MM.1S (cell line): Measurements from ENCODE around the gene LY86.

Source experiments
- DNase-seq: peaks from one replicate; pipeline ENCODE4 v3.0.0-alpha.2; 2015
- H2AFZ ChIP-seq: fragments of 300-600 bp; sonication (generic); 2 replicates; pipeline ENCODE4 v1.6.0; 2016; ENCODE audit warnings: antibody characterized with exemption, low read length
- H3F3A ChIP-seq: fragments of 300-600 bp; sonication (generic); 2 replicates; pipeline ENCODE4 v1.6.1; 2016; ENCODE audit warnings: mild to moderate bottlenecking, antibody characterized with exemption, low read length, moderate library complexity, mixed read lengths; ENCODE audit not compliant: insufficient read depth
- H3K27ac ChIP-seq: fragments of 300-600 bp; sonication (generic); 2 replicates; pipeline ENCODE4 v1.5.1; 2016; ENCODE audit warnings: mild to moderate bottlenecking, low read length
- H3K27me3 ChIP-seq: fragments of 300-600 bp; sonication (generic); replicated peaks from 2 replicates; pipeline ENCODE4 v1.6.0; 2016; ENCODE audit warnings: low read length; ENCODE audit not compliant: insufficient read depth
- H3K36me3 ChIP-seq: fragments of 300-600 bp; sonication (generic); replicated peaks from 2 replicates; pipeline ENCODE4 v1.6.1; 2016; ENCODE audit warnings: mild to moderate bottlenecking, low read length, mixed read lengths; ENCODE audit not compliant: insufficient read depth
- H3K4me1 ChIP-seq: fragments of 300-600 bp; sonication (generic); 2 replicates; pipeline ENCODE4 v1.6.1; 2016; ENCODE audit warnings: low read length, mixed read lengths
- H3K4me2 ChIP-seq: fragments of 300-600 bp; sonication (generic); 2 replicates; pipeline ENCODE4 v1.6.0; 2016; ENCODE audit warnings: low read depth, low read length
- H3K4me3 ChIP-seq: fragments of 300-600 bp; sonication (generic); 2 replicates; pipeline ENCODE4 v1.5.1; 2016; ENCODE audit warnings: low read length, mixed read lengths
- H3K79me2 ChIP-seq: fragments of 300-600 bp; sonication (generic); 2 replicates; pipeline ENCODE4 v1.6.1; 2016; ENCODE audit warnings: mixed run types, low read length, mixed read lengths
- H3K9ac ChIP-seq: fragments of 300-600 bp; sonication (generic); 2 replicates; pipeline ENCODE4 v1.6.1; 2016; ENCODE audit warnings: low read length, mixed read lengths
- H3K9me2 ChIP-seq: fragments of 300-600 bp; sonication (generic); replicated peaks from 2 replicates; pipeline ENCODE4 v1.6.1; 2016; ENCODE audit warnings: mild to moderate bottlenecking, low read length, mixed read lengths; ENCODE audit not compliant: insufficient read depth
- H3K9me3 ChIP-seq: fragments of 300-600 bp; sonication (generic); replicated peaks from 2 replicates; pipeline ENCODE4 v1.6.1; 2016; ENCODE audit warnings: mild to moderate bottlenecking, low read length, mixed read lengths; ENCODE audit not compliant: insufficient read depth
- H4K20me1 ChIP-seq: fragments of 300-600 bp; sonication (generic); 2 replicates; pipeline ENCODE4 v1.6.1; 2016; ENCODE audit warnings: mild to moderate bottlenecking, low read length, moderate library complexity, mixed read lengths; ENCODE audit not compliant: insufficient read depth
- EZH2 ChIP-seq: fragments of 300-600 bp; sonication (generic); optimal IDR thresholded peaks from 2 replicates; pipeline ENCODE3; 2017; ENCODE audit warnings: low read depth, mild to moderate bottlenecking, antibody characterized with exemption, low read length, mixed read lengths
- EZH2phosphoT487 ChIP-seq: fragments of 300-600 bp; sonication (generic); IDR thresholded peaks from 2 replicates; pipeline ENCODE4 v1.6.1; 2018; ENCODE audit warnings: antibody characterized with exemption, low read length
- TF ChIP-seq, protein P1 (sequence below): fragments of 300-600 bp; sonication (generic); IDR thresholded peaks from 2 replicates; pipeline ENCODE4 v1.5.1; 2016; ENCODE audit warnings: antibody characterized with exemption, low read length, mixed read lengths

LY86 gene

DNA sequence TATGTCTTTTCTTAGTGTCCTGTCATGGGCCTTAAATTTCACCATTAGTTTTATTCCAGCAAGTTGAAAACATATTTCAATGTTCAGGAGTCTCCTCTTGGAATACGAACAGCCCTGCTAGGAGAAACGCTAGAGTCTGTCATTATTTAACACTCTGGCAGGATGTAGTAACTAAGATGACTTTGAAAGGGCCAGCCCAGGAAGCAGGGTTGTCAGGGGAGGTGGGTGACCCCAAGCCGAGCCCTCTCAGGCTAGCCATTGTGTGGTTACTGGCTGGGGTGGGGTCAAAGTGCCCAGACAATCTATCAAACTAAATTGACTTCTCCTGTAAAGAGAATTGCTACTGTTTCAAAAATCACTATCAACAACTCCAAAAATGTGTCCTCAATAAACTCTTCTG, 67.8 kb downstream of the LY86 start:
- Histone ChIP-seq H3K36me3 (no peaks in the 10 kb centered on the region), H3K9me3 (no peaks in the 10 kb centered on the region), H3K4me1 (peaks cover 1% of the 10 kb centered on the region; the same call in 1 of the 2 replicates), H3K4me2 (no peak overlapping the region), H3K27me3 (no peaks in the 10 kb centered on the region), H3K9ac (no peak overlapping the region), H3K79me2 (no peaks in the 10 kb centered on the region), H3K27ac (no peak overlapping the region), H3K9me2 (no peaks in the 10 kb centered on the region), H3F3A (no peaks in the 10 kb centered on the region), H3K4me3 (no peak overlapping the region), H2AFZ (no peak overlapping the region), H4K20me1 (no peaks in the 10 kb centered on the region)
- TF ChIP-seq, protein P1, sequence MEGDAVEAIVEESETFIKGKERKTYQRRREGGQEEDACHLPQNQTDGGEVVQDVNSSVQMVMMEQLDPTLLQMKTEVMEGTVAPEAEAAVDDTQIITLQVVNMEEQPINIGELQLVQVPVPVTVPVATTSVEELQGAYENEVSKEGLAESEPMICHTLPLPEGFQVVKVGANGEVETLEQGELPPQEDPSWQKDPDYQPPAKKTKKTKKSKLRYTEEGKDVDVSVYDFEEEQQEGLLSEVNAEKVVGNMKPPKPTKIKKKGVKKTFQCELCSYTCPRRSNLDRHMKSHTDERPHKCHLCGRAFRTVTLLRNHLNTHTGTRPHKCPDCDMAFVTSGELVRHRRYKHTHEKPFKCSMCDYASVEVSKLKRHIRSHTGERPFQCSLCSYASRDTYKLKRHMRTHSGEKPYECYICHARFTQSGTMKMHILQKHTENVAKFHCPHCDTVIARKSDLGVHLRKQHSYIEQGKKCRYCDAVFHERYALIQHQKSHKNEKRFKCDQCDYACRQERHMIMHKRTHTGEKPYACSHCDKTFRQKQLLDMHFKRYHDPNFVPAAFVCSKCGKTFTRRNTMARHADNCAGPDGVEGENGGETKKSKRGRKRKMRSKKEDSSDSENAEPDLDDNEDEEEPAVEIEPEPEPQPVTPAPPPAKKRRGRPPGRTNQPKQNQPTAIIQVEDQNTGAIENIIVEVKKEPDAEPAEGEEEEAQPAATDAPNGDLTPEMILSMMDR, result no peak
- TF ChIP-seq EZH2phosphoT487, result no peak
- TF ChIP-seq EZH2, result no peak
- no peak for DNase-seq

DNA sequence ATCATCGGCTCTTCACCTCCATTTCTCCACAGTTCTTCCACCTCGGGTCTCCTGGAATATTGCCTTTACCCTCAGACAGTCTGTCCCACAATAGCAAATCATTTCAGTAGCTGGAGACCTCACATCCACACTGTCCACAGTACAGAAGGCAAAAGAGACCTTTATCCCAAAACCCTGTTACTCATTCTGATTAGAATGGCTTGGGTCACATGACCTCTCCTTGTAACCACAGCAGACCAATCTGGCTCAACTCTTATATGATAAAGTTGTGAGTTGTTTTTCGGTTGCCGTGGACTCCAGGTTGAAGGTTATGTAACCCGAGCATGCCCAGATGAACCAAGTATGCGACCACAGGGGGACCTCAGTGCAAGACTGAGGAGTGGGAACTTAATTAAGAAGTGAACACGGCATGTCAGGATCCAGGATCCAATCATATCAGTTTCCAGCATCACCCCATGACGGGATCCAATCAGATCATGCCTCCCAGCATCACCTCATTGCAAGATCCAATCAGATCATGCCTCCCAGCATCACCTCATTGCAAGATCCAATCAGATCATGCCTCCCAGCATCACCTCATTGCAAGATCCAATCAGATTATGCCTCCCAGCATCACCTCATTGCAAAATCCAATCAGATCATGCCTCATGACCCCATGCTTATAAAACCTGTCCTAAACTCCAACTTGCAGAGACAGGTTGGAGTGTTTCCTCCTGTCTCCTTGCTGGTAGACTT, 68.7 kb downstream of the LY86 start:
- Histone ChIP-seq H3K9ac (no peak overlapping the region), H3F3A (no peaks in the 10 kb centered on the region), H3K79me2 (no peaks in the 10 kb centered on the region), H3K4me3 (no peak overlapping the region), H3K4me1 (no peaks in the 10 kb centered on the region), H3K9me3 (no peaks in the 10 kb centered on the region), H2AFZ (no peak overlapping the region), H4K20me1 (no peaks in the 10 kb centered on the region), H3K9me2 (no peaks in the 10 kb centered on the region), H3K27me3 (no peaks in the 10 kb centered on the region), H3K4me2 (no peak overlapping the region), H3K27ac (no peak overlapping the region), H3K36me3 (no peaks in the 10 kb centered on the region)
- DNase-seq, result no peak
- TF ChIP-seq, protein P1, result no peak
- no peak for TF ChIP-seq EZH2phosphoT487
- no peak for TF ChIP-seq EZH2

DNA sequence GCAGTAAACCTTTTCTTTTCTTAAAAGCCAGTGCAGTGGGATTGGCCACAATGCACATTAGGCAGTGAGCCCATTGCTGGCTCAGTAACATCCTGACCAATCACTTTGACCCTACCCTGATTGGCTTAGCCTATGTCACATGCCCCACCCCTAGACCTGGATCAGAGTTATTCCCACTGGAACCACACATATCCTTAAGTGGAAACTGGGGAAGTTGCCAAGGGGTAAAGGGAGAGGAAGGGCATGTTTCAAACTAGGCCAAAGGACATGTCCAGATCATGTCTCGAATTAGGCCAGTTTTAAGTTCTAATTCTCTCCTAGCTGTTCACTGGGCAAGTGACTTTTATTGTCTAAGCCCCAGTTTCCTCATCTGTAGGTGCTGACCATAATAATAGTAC, 69.3 kb downstream of the LY86 start:
- no peak for DNase-seq
- Histone ChIP-seq H3K9ac (no peak overlapping the region), H4K20me1 (no peaks in the 10 kb centered on the region), H2AFZ (no peak overlapping the region), H3K36me3 (no peaks in the 10 kb centered on the region), H3K9me3 (no peaks in the 10 kb centered on the region), H3K4me1 (no peaks in the 10 kb centered on the region), H3F3A (no peaks in the 10 kb centered on the region), H3K4me3 (no peak overlapping the region), H3K27ac (no peak overlapping the region), H3K27me3 (no peaks in the 10 kb centered on the region), H3K4me2 (no peak overlapping the region), H3K79me2 (no peaks in the 10 kb centered on the region), H3K9me2 (no peaks in the 10 kb centered on the region)
- TF ChIP-seq EZH2phosphoT487 (no peak), EZH2 (no peak)
- TF ChIP-seq, protein P1, result no peak
